IMR-90 (cell line): Measurements from ENCODE around the gene PEX19. TPM values are rescaled to one million over a fixed set of nuclear protein-coding genes. Genes with fewer than 3 reads are reported as not detected.

Source experiments
- ATAC-seq: fragments of 200-7000 bp; cut with Tn5 transposase; 2 replicates; pipeline ENCODE4 v1.9.1; 2020; ENCODE audit warnings: low read depth, mild to moderate bottlenecking, moderate library complexity
- BruUV-seq: library from RNA; stranded (reverse); fragments of 400-500 nt; replicated peaks from 2 replicates; lab custom pipeline; 2021; lab: Mats Ljungman, UMichigan
- CTCF ChIA-PET: fragments of 300-600 bp; formaldehyde crosslinking; extraction: SDS; loops from one replicate; lab custom pipeline; 2021; ENCODE audit warnings: antibody characterized with exemption; lab: Yijun Ruan, JAX
- POLR2A ChIA-PET: fragments of 300-600 bp; sonication (Branson Sonifier 250); formaldehyde crosslinking; loops from one replicate; lab custom pipeline; 2022; ENCODE audit warnings: antibody characterized with exemption; ENCODE audit not compliant: unreplicated experiment; lab: Charles Lee
- DNase-seq: peaks from one replicate; pipeline ENCODE4 v3.0.0; 2013
- H2AFZ ChIP-seq: replicated peaks from 2 replicates; pipeline ENCODE3; 2013; ENCODE audit warnings: low read length, mild to moderate bottlenecking; ENCODE audit not compliant: poor library complexity
- H2AK5ac ChIP-seq: 2 replicates; pipeline ENCODE4 v1.6.1; 2013; ENCODE audit warnings: low read depth, low read length, inconsistent platforms
- H2AK9ac ChIP-seq: replicated peaks from 2 replicates; pipeline ENCODE3; 2013; ENCODE audit warnings: mild to moderate bottlenecking, low read depth, low read length, moderate library complexity; ENCODE audit not compliant: poor library complexity
- H2BK120ac ChIP-seq: 2 replicates; pipeline ENCODE4 v1.6.1; 2013; ENCODE audit warnings: low read depth, low read length, inconsistent platforms
- H2BK15ac ChIP-seq: 3 replicates; pipeline ENCODE4 v1.6.1; 2013; ENCODE audit warnings: low read depth, low read length, inconsistent platforms
- H2BK20ac ChIP-seq: 2 replicates; pipeline ENCODE4 v1.6.1; 2013; ENCODE audit warnings: low read depth, mild to moderate bottlenecking, inconsistent platforms, low read length, moderate library complexity
- H2BK5ac ChIP-seq: 2 replicates; pipeline ENCODE4 v1.6.1; 2013; ENCODE audit warnings: mild to moderate bottlenecking, low read depth, low read length, inconsistent platforms; ENCODE audit not compliant: poor library complexity, severe bottlenecking
- H3K14ac ChIP-seq: replicated peaks from 2 replicates; pipeline ENCODE4 v1.6.1; 2013; ENCODE audit warnings: low read depth, low read length, inconsistent platforms
- H3K18ac ChIP-seq: 2 replicates; pipeline ENCODE4 v1.6.1; 2013; ENCODE audit warnings: low read depth, low read length, control low read depth
- H3K23ac ChIP-seq: 2 replicates; pipeline ENCODE4 v1.6.1; 2013; ENCODE audit warnings: low read depth, low read length, inconsistent platforms
- H3K27ac ChIP-seq: 2 replicates; pipeline ENCODE4 v1.5.1; 2013; ENCODE audit warnings: mild to moderate bottlenecking, control low read depth, low read length; ENCODE audit not compliant: insufficient read depth
- H3K27me3 ChIP-seq: 2 replicates; pipeline ENCODE4 v1.6.1; 2013; ENCODE audit warnings: low read length; ENCODE audit not compliant: control insufficient read depth, insufficient read depth
- H3K36me3 ChIP-seq: 2 replicates; pipeline ENCODE4 v1.6.1; 2013; ENCODE audit warnings: low read length, mixed read lengths; ENCODE audit not compliant: control insufficient read depth, insufficient read depth
- H3K4ac ChIP-seq: 2 replicates; pipeline ENCODE4 v1.6.1; 2013; ENCODE audit warnings: low read depth, low read length, inconsistent platforms
- H3K4me1 ChIP-seq: 2 replicates; pipeline ENCODE4 v1.6.1; 2013; ENCODE audit warnings: low read length, mixed read lengths; ENCODE audit not compliant: control insufficient read depth, insufficient read depth
- H3K4me2 ChIP-seq: 2 replicates; pipeline ENCODE4 v1.6.1; 2013; ENCODE audit warnings: low read depth, mild to moderate bottlenecking, control low read depth, low read length, moderate library complexity
- H3K4me3 ChIP-seq: 2 replicates; pipeline ENCODE4 v1.5.1; 2013; ENCODE audit warnings: low read depth, mild to moderate bottlenecking, control low read depth, low read length, moderate library complexity; ENCODE audit not compliant: insufficient read depth
- H3K56ac ChIP-seq: 2 replicates; pipeline ENCODE4 v1.6.1; 2013; ENCODE audit warnings: low read length, inconsistent platforms; ENCODE audit not compliant: insufficient read depth; ENCODE audit errors: extremely low read depth
- H3K79me1 ChIP-seq, 2 experiments: 2 replicates each; pipeline ENCODE4 v1.6.1; 2013; ENCODE audit warnings: low read length in 2 of 2, inconsistent platforms in 1 of 2, low read depth in 1 of 2
- H3K9ac ChIP-seq: 2 replicates; pipeline ENCODE4 v1.6.1; 2013; ENCODE audit warnings: low read depth, low read length, control low read depth
- H3K9me1 ChIP-seq: 2 replicates; pipeline ENCODE4 v1.6.1; 2013; ENCODE audit warnings: low read length, inconsistent platforms; ENCODE audit not compliant: insufficient read depth
- H3K9me3 ChIP-seq: 2 replicates; pipeline ENCODE4 v1.6.1; 2013; ENCODE audit warnings: low read length; ENCODE audit not compliant: control insufficient read depth, insufficient read depth
- H4K20me1 ChIP-seq: 2 replicates; pipeline ENCODE4 v1.6.1; 2013; ENCODE audit warnings: low read length, inconsistent platforms; ENCODE audit not compliant: insufficient read depth
- H4K5ac ChIP-seq: 2 replicates; pipeline ENCODE4 v1.6.1; 2013; ENCODE audit warnings: mild to moderate bottlenecking, low read depth, low read length, control low read depth
- H4K8ac ChIP-seq, 2 experiments: 2 replicates each; pipeline ENCODE4 v1.6.1; 2013; ENCODE audit warnings: low read depth in 2 of 2, low read length in 2 of 2, control low read depth in 1 of 2, inconsistent platforms in 1 of 2
- H4K91ac ChIP-seq: 2 replicates; pipeline ENCODE4 v1.6.1; 2013; ENCODE audit warnings: low read depth, low read length, inconsistent platforms; ENCODE audit not compliant: insufficient read depth
- BHLHE40 ChIP-seq: fragments of 150-350 bp; IDR thresholded peaks from 2 replicates; pipeline ENCODE4 v1.6.1; 2016; ENCODE audit warnings: mild to moderate bottlenecking, low read depth, low read length
- CEBPB ChIP-seq: IDR thresholded peaks from 2 replicates; pipeline ENCODE4 v1.6.1; 2012; ENCODE audit warnings: low read depth, low read length, improper control_type of control experiment
- CHD1 ChIP-seq: IDR thresholded peaks from 2 replicates; pipeline ENCODE4 v1.6.1; 2012; ENCODE audit warnings: low read depth, low read length, improper control_type of control experiment
- CTCF ChIP-seq: conservative IDR thresholded peaks from 2 replicates; pipeline ENCODE4 v1.5.1; 2012; ENCODE audit warnings: mild to moderate bottlenecking, low read depth, low read length, improper control_type of control experiment
- ELK1 ChIP-seq: fragments of 150-350 bp; IDR thresholded peaks from 2 replicates; pipeline ENCODE4 v1.6.1; 2016; ENCODE audit warnings: low read depth, mild to moderate bottlenecking, low read length, moderate library complexity, borderline replicate concordance
- FOS ChIP-seq: fragments of 150-350 bp; IDR thresholded peaks from 2 replicates; pipeline ENCODE4 v1.6.1; 2016; ENCODE audit warnings: low read depth, low read length
- MAZ ChIP-seq: IDR thresholded peaks from 2 replicates; pipeline ENCODE4 v1.6.1; 2012; ENCODE audit warnings: low read depth, mild to moderate bottlenecking, low read length, improper control_type of control experiment, moderate library complexity, borderline replicate concordance
- NFE2L2 ChIP-seq: fragments of 150-350 bp; IDR thresholded peaks from 2 replicates; pipeline ENCODE4 v1.6.1; 2016; ENCODE audit warnings: low read depth, mild to moderate bottlenecking, low read length
- POLR2A ChIP-seq: IDR thresholded peaks from 2 replicates; pipeline ENCODE4 v1.6.1; 2012; ENCODE audit warnings: mild to moderate bottlenecking, low read depth, low read length
- RAD21 ChIP-seq: IDR thresholded peaks from 2 replicates; pipeline ENCODE4 v1.6.1; 2012; ENCODE audit warnings: low read length, improper control_type of control experiment
- RCOR1 ChIP-seq: IDR thresholded peaks from 2 replicates; pipeline ENCODE4 v1.6.1; 2012; ENCODE audit warnings: mild to moderate bottlenecking, low read length, improper control_type of control experiment; ENCODE audit not compliant: insufficient replicate concordance
- RFX5 ChIP-seq: IDR thresholded peaks from 2 replicates; pipeline ENCODE4 v1.8.0; 2012; ENCODE audit warnings: low read depth, mild to moderate bottlenecking, low read length, moderate library complexity
- SMC3 ChIP-seq: fragments of 150-350 bp; IDR thresholded peaks from 2 replicates; pipeline ENCODE4 v1.6.1; 2016; ENCODE audit warnings: low read depth, mild to moderate bottlenecking, antibody characterized with exemption, low read length, moderate library complexity
- USF2 ChIP-seq: fragments of 150-350 bp; IDR thresholded peaks from 2 replicates; pipeline ENCODE4 v1.6.1; 2017; ENCODE audit warnings: mild to moderate bottlenecking, antibody characterized with exemption, low read length, low read depth
- WGBS, 2 experiments: methylation state at CpG; one replicate each; pipeline versions ENCODE4 v1.1.5 to v1.1.7; 2013; ENCODE audit warnings: missing lambda C conversion rate in 2 of 2; ENCODE audit not compliant: insufficient read length in 1 of 2; ENCODE audit errors: extremely low coverage in 2 of 2; 5-methylcytosine and 5-hydroxymethylcytosine counted together
- dilution Hi-C: fragments of 300-500 bp; cut with HindIII; formaldehyde crosslinking; loops from one replicate; pipeline ENCODE4 v1.14.3; 2018; ENCODE audit warnings: low sequenced_read_pairs; ENCODE audit not compliant: unreplicated experiment
- in situ Hi-C: fragments of 300-500 bp; cut with MboI; formaldehyde crosslinking; loops from 3 replicates; pipeline ENCODE4 v1.14.3; 2019; ENCODE audit warnings: low sequenced_read_pairs, inconsistent platforms, mixed read lengths
- intact Hi-C: fragments of 100-400 bp; cut with micrococcal nuclease; formaldehyde crosslinking; loops from 2 replicates; pipeline ENCODE4 v1.10.0; 2022
- polyA plus RNA-seq, 3 experiments: library from polyadenylated mRNA; depleted of rRNA; stranded (reverse); fragments of >200 nt; gene quantifications; 2 replicates each; pipeline ENCODE4 v1.2.3, GENCODE V29; 2012; ENCODE audit warnings: low replicate concordance in 1 of 3
- total RNA-seq: library from RNA; depleted of rRNA; stranded (reverse); fragments of >200 nt; gene quantifications from 2 replicates; pipeline ENCODE4 v1.2.3, GENCODE V29; 2012

Gene PEX19
- total and polyA plus RNA-seq, 2 of the 4 experiments (the other 2 are of a cell fraction): 44.5 to 67.7 TPM

- DNase-seq: no peak
- 100% methylated on average over 1 of the region's 8 CpGs; no CpG with 5 or more reads in 1 of the 2 experiments for WGBS, 2 experiments
- no peak overlapping the region for H3K18ac ChIP-seq
- no peak overlapping the region for H2BK120ac ChIP-seq
- H3K4me2 ChIP-seq: no peak overlapping the region
- H3K4ac ChIP-seq: no peak overlapping the region
- H2AK9ac ChIP-seq: no peak overlapping the region
- no peaks in the 10 kb centered on the region; the same call in 1 of the 2 replicates for H3K9me1 ChIP-seq
- intact Hi-C loops (no loop called here), in situ Hi-C loops (no loop called here), dilution Hi-C loops (no loop called here)
- H3K79me1 ChIP-seq: peaks cover 9 to 34% of the 10 kb centered on the region in 2 experiments
- H2AFZ ChIP-seq: no peak overlapping the region
- no peak overlapping the region for H3K27ac ChIP-seq
- no peak overlapping the region for H3K56ac ChIP-seq
- POLR2A ChIA-PET: interaction anchor here (0.6 kb wide), 1 partner anchor 15 kb away, joined by 6 read pairs; no protein-coding TSS in a partner anchor
- no peak overlapping the region for H3K14ac ChIP-seq
- H2BK5ac ChIP-seq: no peak overlapping the region
- H2AK5ac ChIP-seq: no peak overlapping the region
- no peaks in the 10 kb centered on the region for H3K27me3 ChIP-seq
- H4K8ac ChIP-seq: no peak overlapping the region
- no peaks in the 10 kb centered on the region for H3K4me1 ChIP-seq
- CTCF ChIA-PET: no interaction called here
- peaks cover 21% of the 10 kb centered on the region for H4K20me1 ChIP-seq
- no peak overlapping the region for H3K4me3 ChIP-seq
- no peak overlapping the region for H2BK15ac ChIP-seq
- no peak for TF ChIP-seq POLR2A
- TF ChIP-seq ELK1: no peak
- no peak for TF ChIP-seq SMC3
- TF ChIP-seq RAD21: no peak
- TF ChIP-seq CEBPB: no peak
- TF ChIP-seq BHLHE40: no peak
- no peak for TF ChIP-seq RFX5
- no peak for TF ChIP-seq RCOR1
- no peak for TF ChIP-seq CTCF
- TF ChIP-seq FOS: no peak
- TF ChIP-seq USF2: no peak
- TF ChIP-seq MAZ: no peak
- no peak for TF ChIP-seq NFE2L2
- TF ChIP-seq CHD1: no peak
- no peak for ATAC-seq
- peaks cover 58% of the 10 kb centered on the region for H3K36me3 ChIP-seq
- no peak overlapping the region for H3K23ac ChIP-seq
- BruUV-seq: no TSS peak
- H3K9ac ChIP-seq: no peak overlapping the region
- no peak overlapping the region for H4K5ac ChIP-seq
- no peak overlapping the region for H4K91ac ChIP-seq
- no peaks in the 10 kb centered on the region for H3K9me3 ChIP-seq
- no peak overlapping the region for H2BK20ac ChIP-seq
These were observed 43.3 kb upstream of the PEX19 start for GRCh38 chr1:160328184-160328583.
